NCI-H1105 treated with DMSO at 0.1 percent for 48 hours (cell line): Measurements from ENCODE around the gene PAM.

Source experiments
- DNase-seq: peaks from one replicate; lab custom pipeline; 2025; lab: John Stamatoyannopoulos, UW

PAM gene

DNA sequence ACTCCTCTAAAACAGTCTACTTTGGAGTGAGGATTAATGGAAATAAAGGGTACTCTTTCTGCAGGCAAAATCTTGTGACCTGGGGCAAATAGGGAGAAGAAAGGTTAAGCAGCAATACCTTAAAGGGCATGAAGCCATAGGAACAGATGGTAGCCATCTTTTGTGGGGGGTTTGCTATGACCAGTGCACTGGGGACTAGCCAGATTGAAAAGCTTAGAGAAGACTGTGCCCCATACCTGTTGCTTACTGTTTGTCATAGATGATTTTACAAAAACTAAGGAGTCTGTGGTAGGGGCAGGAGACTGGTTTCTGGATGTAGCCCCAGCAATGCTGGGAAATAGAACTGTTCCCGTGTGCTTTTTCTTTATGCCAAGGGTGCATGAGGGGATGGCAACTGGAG is 58.6 kb downstream of the PAM start:
- no peak for DNase-seq

DNA sequence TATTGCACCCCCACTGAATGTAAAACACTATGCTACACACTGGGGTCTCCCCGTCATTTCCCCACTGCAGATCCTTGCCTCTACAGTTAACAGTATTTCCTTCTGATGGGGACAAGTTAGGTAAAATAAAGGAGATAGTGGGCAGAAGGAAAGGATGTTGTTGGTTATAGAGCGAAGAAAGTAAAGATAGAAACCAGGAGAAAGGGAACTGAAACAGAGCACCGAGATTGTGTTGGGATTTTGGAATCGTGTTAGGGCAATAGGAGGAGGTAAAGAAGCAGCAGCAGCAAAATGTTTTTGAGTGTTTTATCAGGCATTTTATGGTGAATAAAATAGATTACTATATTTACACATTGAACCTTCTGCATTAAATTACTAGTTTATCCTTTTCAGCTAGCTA is 60.0 kb downstream of the PAM start:
- DNase-seq, result no peak

DNA sequence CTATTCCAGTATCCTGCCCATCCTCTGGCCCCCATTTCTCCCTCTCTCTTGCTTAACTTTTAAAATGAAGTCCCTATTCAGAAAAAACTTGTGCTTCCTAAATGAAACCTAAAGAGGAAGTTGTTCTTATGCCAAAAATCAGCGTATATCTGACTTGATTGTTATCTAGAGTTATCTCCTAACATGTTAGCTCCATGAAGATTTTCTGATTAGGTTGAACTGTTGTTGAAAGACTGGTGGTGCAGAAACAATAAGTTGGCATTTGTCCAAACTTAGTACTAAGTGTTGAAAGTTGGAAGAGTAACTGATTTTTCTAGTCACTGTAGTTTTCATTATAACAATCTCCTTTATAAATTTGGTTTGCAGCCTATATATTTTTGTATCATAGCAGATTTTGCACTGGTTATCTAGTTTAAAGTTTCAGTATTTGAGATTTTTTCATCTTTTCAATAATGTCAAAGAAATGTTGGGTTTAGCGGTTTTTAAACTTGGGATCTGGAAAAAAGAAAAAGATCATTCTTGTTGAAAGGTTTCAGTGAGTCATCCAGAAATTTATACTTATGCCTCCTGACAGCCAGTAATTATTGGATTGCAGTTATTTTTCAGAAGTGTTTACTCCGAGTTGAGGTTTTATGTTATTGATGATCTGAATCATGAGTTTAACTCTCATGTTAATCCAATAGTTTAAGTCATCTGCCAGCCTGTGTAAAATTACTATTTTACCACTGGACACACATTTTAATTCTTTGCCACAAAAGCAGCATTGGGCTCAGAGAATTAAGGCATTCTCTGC is 60.6 kb downstream of the PAM start:
- DNase-seq, result peak; percentile 26

DNA sequence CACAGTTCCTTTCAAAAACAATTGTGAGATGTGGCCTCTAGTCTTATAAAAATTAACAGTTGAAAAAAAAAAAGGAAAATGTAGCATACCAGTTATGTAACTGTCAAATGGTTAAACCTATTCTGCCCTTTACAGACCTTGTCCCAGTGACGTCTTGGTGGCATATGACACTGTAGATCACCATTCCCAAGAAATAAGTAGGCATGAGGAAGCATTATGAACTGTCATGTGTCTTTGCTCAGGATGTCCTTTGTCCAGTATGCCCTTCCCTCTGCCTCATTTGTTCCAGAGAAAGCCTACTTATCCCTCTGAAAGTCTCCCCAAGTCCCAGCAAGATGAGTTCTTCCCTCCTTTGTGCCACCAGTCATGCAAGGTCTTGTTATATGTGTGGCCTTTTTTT is 63.2 kb downstream of the PAM start:
- no peak for DNase-seq

DNA sequence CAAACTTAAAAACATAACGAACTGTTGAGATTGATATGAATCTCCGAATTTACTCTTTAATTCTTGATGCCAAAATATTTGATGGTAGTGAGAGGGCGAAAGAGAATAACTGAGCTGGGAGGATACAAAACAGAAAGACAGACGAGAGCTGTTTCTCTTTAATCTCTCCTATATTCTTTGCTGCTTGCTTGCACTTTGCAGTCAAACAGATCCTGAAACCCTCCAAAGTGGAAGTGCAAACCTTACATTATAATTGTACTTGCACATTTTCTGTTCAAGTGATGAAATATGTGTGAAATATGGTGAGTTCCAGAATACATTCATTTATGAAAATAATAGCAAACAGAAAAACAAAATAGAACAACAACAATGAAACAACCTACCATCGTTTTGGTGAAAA is 63.8 kb downstream of the PAM start:
- no peak for DNase-seq

DNA sequence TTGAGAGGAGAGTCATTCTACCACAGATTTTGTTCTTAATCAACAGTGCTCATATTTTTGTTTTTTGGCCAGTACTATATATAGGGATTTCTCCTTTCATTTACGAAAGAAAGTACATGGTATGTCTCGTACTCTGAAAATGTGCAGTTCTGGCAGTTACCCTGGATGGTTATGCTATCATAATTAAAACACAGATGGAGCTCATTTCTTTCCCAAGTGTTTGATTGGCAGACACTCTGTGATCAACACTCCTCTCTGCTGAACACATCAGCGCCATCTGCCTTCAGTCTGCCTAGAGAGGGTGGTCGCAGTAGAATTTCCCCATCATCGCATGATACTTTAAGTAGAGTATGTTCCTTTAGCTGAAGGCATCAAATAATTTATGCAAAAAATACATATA is 64.5 kb downstream of the PAM start:
- no peak for DNase-seq

DNA sequence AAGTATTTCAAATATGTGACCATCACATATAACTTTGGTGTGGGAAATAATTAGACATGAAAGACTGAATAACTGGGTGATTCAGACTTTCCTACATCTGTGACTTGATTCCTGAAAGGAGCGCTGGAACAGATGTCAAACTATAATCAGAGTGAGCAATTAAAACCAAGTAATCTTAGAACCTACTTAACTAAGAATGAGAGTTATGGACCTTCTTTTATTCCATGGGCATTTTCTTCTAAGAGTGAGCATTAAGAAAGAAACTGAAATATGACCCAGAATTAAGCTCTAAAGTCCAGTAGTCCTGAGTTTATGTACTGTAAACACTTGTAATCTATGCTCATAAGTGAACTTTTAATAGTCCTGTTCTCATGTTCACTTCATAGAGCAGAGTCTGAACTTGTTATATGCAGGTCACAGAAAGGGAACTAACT is 68.4 kb downstream of the PAM start:
- no peak for DNase-seq

DNA sequence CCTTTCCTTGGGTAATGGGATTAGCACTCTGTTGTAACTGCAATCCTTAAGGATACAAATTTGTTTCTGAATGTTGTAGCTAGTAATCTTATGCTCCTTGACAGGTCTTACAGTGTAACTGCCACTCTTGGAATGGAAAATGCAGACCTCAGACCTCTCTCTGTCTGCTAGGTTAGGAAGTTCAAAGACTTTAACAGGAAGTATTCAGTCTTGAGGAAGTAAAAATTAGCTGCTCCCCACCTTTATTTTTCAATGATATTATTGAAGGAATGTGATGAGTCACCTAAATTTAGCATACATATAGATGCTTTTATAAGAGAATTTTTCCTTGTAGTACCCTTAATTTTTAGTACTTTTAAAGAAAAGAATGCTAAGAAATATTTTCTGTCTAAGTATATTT is 71.5 kb downstream of the PAM start:
- no peak for DNase-seq

DNA sequence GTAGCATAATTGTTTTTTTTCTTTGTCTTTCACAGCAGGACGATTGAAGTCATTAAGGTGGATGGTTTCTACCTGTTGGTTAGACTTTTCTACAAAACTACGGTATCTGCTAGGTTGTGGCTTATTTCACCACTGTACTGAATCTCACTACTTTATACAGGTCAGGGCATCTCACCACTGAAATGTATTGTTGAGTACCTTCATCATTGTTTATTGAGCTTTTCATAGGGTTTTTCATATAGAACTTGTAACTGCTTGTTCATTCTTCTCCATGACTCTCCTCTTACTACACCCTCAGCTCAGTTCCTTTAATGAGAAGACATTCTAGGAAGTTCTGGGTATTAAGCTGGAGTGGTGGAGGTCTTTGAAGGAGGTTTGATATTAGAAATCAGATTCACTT is 75.1 kb downstream of the PAM start:
- no peak for DNase-seq

DNA sequence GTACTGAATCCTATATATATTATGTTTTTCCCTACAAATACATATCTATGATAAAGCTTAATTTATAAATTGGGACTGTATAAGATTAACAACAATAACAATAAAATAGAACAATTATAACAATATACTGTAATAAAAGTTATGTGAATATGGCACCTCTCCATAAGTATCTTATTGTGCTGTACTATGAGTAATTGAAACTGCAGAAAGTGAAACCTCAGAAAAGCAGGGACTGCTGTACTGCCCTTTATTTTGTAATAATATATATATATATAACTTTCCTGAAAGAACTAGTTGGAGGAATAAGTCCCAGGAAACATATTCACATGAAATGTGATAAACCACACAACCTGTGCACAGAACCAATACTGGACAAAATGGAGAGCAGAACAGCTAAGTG is 77.3 kb downstream of the PAM start:
- DNase-seq, result no peak

DNA sequence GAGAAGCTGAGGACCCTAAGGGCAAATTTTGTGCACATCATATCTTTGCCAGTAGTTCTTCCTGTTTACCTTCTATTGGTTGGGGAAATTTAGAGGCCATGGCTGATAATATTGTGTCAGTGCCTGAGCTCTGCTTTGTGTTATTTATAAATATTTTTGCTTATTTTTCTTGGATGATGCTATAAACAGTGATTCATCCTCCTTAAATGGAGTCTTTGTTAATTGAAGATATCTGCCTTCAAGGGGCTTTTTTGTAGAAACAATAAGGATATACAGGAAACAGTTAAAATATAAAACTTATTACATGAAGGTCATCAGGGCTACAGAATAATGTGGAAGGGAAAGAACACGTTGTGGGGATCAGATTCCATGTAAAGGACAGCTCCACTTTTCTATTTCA is 78.0 kb downstream of the PAM start:
- no peak for DNase-seq

DNA sequence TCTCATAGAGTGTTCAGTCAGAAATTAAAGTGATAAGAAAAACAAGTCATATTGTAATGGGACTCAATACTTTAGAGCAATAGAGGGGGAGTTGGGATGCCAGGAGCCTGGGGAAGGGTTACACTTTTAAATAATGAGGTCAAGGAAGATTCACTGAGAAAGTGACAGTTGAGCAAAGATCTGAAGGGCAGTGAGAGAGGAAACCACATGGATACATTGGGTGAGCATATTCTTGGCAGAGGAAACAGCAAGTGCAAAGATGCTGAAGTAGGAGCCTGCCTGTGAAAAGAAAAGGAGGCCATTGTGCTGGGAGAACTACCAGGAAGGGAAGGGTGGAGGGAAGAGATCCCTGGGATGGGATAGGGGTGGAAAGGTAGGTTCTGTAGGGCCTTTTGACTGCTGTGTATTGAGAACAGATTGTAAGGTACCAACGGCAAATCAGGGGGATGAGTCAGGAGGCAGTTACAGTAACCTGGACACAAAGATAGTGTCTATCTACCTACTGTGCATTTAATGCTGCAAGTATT is 79.4 kb downstream of the PAM start:
- no peak for DNase-seq

DNA sequence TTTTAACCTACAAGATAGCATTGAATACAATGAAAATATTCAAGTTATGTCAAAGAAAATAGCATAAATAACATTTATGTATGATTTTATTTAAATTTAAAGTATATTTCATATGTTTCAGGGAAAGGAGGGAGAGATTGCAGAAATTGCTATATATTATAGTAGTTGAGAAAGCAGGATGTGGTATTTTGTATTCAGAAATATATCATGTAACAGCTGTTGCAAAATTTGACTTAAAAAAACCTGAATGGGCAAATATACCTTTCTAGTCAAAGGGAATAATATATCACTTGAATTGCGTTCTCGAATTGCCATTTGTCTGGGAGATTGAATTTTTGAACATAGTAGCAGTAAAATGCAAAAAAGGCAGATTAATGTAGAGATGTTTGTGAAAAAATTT is 80.6 kb downstream of the PAM start:
- DNase-seq, result no peak

DNA sequence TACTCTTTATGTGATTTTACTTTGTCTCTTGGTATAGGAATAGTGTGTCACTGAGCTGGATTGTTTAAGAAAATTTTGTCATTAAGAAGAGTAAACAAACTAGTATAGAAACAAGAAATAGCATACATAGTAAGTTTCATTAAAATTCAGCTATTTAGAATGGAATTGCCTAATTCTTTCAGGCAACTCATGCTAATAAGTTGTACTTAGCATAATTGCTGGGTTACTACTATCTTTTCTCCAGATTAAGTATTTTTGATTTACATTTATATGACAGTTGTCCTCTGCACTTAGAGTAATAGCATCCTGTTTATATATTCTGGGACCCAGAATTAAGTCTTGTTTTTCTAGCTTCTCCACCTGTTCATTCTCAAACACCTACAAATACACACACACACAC is 85.9 kb downstream of the PAM start:
- DNase-seq, result no peak

DNA sequence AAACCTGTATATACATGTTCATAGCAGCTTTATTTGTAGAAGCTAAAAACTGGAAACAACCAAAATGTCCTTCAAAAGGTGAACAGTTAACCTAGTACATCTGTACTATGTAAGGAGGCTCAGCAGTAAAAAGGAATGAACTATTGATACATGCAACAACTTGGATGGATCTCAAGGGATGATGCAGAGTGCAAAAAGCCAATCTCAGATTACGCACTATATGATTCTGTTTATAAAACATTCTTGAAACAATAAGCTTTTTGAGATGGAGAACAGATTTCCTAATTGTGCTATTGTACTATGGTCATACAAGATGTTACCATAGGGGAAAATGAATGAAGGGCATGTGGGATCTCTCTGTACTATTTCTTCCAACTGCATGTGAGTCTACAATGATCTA is 88.9 kb downstream of the PAM start:
- no peak for DNase-seq

DNA sequence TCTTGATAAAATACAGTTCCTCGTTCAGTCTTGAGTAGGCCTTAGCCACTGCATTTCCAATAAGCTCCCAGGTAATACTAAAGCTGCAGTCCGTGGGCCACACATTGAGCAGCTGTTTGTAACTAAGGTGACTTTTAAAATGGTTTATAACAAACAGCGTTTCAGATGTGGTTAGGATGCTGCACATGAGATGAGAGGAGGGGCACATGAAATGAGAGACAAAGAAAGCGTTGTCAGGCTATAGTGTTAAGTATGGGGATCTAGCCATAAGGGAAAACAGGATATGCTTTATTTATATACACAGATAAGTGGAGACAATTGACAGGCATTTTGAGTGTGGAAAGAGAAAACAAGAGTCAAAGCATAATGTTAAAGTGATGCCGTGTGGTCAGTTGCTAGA is 89.9 kb downstream of the PAM start:
- DNase-seq, result no peak

DNA sequence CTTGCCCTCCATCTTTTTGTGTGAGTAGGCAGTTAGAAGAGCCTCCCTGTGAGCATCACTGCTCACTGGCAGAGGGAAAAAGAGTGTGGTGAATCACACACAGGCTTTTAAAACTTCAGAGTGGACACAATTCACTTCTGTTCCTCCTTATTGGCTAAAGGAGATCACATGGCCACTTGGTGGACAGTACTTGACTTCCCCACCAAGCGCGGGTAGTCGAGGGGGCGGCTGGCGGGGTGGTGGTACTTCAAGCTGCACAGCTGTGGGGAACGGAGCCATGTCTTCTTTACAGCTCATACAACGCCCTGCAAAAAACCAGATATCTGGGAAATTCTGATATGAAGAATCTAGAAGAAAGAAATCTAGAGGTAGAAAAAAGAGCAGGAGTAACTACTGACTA is 95.4 kb downstream of the PAM start:
- DNase-seq, result no peak

DNA sequence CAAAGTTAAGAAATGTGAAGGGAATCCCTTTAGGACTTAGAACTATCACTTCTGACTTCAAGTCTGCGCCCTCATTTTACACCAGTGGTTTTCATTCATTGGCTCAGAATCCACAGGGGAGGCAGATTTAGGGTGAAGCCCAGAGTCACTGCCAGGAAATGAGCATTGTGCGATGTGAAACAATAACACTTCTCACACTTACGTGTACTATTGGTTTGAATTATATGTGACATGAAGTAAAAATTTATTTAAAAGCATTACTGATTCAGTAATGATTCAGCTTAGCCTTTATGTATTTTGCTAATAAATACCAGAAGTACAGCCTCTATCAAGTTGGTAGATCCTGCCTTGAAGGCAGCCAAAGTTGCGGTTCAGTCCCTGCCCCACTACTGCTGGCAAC is 98.6 kb downstream of the PAM start:
- no peak for DNase-seq

DNA sequence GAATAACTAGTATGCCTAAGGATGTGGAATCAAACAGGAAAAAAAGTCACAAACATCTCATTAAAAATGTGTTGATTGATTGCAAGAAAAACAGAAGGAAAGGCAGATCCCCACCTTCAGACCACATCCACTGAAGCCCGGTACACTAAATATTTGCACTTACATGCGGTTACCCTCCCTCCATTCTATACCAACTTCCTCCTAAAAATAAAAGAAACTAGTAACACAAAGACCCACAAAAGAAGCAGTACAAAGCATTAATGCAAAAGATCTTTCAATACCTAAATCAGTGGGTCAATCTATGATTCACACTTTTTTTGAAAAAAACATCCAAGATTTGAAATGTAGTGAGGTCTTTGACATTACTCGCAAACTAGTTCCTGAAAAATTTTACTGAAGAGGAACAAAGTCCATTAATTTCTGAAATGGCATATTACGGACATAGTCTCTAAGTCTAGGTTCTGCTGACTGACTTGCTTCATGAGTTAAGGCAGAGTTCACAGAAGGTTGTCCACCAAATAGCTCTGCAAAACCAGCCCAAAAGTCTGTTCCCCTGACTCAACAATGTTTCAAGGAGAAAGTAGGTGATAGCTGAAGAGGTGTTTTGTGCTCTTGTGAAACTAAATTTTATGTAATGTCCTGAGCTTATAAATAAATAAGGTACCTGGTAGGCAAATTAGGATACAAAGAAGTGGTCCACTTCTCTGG is 100.7 kb downstream of the PAM start:
- DNase-seq, result no peak

DNA sequence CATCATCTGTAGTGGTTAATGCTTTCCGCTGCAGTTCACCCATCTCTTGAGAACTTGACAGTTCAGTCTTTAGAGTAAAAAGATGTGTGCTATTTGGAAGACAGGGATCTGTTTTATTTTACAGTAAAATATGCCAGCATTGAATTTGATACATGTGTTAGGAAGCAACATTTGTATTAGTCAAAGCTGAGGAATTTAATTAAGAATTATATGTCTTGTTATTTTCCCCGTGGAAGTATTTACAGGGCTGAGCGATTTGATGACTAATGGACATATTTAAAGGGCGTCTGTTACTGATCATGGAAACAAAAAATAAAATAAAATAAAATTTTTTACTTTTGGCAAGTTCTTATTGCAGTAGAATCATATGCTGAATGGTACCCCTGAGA is 101.3 kb downstream of the PAM start:
- DNase-seq, result no peak

DNA sequence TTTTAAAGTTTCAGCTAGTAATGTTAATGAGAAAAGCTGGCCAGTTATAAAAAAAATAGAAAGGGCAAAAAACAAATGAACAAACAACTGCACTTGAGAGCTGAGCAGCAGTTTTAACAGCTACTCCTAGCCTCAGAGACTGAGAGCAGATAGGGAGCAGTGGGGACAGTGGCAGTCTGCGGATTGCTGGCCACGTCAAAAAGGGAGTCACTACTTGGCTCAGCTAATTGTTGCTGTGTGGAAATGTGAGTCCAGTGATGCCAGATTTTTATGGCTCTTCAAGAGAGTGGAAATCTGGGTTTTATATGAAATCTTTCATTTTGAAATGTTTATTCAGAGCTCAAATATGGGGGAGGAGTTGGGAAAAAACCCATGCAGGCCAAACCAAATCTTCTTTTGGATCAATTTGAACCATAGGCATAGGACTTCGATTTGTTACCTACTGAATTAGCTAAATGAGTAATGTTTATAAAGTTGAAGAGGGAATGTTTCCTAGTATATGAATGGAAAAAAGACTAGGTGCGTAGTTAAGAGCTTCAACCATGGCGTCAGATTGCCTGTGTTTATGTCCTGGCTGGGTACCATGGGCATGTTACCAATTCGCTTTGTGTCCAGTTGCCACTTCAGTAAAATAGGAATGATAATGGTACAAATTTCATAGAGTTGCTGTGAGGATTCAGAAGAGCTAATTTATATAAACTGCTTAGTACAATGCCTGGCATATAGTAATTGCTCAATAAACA is 102.1 kb downstream of the PAM start:
- no peak for DNase-seq

DNA sequence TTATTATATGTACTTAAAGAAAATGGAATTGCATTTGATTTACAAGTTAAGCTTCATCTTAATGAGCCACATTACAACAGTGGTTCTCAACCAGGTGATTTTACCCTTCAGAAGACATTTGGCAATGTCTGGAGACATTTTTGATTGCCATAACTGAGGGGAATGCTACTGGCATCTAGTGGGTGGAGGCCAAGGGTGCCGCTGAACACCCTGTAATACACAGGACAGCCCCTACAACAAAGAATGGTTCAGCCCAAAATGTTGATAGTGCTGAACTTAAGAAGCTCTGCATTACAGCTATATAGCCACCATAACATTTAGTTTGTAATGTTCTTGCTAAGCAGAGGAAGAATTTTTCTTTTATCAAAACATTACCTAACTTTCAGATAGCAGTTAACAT is 103.1 kb downstream of the PAM start:
- DNase-seq, result no peak

DNA sequence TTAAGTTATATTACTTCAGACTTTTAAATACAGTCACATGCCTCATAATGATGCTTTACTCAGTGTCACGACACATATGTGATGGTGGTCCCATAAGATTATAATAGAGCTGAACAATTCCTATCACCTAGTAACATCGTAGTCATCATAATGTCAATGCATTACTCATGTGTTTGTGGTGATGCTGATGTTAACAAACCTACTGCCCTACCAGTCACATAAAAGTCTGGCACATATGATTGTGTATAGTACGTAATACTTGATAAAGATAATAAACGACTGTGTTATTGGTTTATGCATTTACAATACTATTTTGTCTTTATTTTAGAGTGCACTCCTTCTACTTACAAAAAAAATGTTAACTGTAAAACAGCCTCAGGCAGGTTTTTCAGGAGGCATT is 103.7 kb downstream of the PAM start:
- no peak for DNase-seq
